Right lobe of liver (tissue), 4 donors: ENCODE data around the gene ADGRV1.

Experiments
- POLR2A ChIP-seq: fragments of 450-650 bp; IDR thresholded peaks from one replicate; pipeline ENCODE4 v1.6.1; 2017; ENCODE audit warnings: antibody characterized with exemption, mild to moderate bottlenecking
- TF ChIP-seq, protein P1 (sequence below), 4 donors: fragments of 200-600 bp in 3 of 4; fragments of 450-650 bp in 1 of 4; IDR thresholded peaks; one replicate each; pipeline versions ENCODE4 v1.5.1 to v1.8.0; 2016 to 2022; ENCODE audit warnings: antibody characterized with exemption in 4 of 4, mild to moderate bottlenecking in 2 of 4
- donor health status: DM: no; HTN: no; CAD: no.
- donor health status: DM: no; HTN: no; CAD: no.
- donor health status: DM: no; HTN: yes; CAD: no.

DNA sequence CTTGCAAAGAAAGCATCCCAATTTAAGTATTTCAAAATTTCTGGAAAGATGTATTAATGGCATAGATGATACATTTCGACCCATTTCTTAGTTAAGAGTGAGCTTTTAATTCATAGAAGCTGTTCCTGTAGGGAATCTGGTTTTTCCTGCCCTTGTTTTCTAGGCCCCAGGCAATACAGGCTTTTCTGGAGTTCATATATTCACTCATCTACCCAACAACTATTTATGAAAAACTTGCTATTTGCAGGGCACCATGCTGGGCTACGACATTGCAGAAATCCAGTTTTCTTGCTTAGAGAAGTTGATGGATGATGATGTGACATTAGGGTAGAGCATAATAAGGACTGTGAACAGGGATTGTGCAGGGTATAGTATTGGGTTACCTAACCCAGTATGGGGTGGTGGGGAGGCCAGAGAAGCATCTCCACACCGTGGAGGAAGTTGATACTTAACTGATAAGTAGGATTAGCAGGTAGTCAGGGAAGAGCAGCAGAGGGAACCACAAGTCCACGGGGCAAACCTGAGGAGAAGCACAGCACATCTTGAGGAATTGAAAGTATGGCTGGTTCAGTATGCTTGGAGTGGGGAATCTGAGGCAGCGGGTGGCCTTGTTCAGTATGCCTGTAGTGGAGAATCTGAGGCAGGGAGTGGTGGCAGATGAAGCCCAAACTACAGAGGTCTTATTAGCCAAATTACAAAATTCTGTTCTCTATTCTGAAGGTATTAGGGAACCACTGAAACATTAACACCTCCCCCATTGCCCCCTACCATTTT lies 577.1 kb downstream of the ADGRV1 start:
- TF ChIP-seq, protein P1, sequence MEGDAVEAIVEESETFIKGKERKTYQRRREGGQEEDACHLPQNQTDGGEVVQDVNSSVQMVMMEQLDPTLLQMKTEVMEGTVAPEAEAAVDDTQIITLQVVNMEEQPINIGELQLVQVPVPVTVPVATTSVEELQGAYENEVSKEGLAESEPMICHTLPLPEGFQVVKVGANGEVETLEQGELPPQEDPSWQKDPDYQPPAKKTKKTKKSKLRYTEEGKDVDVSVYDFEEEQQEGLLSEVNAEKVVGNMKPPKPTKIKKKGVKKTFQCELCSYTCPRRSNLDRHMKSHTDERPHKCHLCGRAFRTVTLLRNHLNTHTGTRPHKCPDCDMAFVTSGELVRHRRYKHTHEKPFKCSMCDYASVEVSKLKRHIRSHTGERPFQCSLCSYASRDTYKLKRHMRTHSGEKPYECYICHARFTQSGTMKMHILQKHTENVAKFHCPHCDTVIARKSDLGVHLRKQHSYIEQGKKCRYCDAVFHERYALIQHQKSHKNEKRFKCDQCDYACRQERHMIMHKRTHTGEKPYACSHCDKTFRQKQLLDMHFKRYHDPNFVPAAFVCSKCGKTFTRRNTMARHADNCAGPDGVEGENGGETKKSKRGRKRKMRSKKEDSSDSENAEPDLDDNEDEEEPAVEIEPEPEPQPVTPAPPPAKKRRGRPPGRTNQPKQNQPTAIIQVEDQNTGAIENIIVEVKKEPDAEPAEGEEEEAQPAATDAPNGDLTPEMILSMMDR (IDR thresholded peaks at IDR 0.05) = no peak
- no peak for TF ChIP-seq POLR2A
